ENCODE data around the gene IGLON5.

IGLON5 gene

DNA sequence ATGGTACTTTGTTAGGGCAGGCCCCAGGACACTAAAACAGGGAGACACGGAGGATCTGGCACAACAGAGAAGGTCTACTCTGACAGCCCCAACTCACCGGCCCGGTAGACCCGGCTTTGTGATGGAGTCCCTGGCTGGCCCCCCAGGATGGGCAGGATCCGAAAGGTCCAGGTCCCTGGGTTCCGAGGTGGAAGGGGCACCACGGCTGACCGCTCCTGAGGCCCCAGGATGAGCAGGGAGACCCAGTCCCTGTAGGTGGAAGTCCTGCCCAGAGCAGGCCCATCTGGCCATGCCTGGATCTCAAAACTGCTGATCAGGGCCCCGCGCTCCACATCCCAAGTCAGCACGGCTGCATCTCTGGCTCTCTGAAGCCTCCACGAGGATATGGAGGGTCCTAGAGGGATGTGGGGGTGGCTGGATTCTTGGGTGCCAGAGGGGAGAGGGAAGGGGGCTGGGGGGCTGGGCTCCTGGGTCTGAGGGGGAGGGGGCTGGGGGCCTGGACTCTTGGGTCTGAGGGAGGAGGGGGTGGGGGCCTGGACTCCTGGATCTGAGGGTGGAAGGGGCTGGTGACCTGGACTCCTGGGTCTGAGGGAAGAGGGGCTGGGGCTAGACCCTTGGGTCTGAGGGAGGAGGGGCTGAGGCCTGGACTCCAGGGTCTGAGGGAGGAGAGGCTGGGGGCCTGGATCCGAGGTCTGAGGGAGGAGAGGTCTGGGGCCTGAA lies 25.9 kb downstream of the IGLON5 start:
- DNase-seq (ENCODE audit: low read depth in 1 of 2, low spot score in 1 of 2), result no peak
- TF ChIP-seq JUND (IDR thresholded peaks at IDR 0.05; ENCODE audit: low read depth), result no peak
- in situ Hi-C loops (cut with HindIII; ENCODE audit: low pct_unique_long_range_greater_than_20kb, low sequenced_read_pairs), result no loop called here

DNA sequence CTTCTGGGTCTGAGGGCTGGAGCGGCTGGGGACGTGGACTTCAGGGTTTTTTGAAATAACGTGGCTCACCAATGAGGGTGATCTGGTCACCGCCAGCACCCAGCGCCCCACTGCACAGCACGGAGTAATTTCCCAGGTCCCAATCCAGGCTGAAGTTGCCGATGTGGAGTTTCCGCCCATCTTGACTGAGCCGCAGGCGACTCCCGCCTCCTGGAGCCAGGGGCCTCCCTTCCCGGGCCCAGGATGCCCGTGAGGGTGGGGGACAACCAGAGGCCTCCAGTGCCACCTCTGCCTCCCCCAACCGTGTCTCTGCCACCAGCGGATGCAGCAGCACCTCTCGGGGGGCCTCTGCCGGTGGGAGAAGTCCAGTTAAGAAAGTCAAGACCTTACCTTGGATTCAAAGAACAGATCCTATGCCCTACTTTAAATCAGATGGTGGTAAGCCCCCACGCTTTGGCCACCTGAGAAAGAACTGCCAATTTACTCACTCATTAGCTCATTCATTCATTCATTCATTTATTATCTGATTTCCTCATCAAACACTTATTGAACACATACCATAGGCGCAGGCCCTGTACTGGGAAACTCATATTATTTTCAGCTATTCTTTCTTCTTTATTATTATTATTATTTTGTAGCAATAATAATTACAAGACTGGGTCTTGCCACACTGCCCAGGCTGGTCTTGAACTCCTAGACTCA lies 26.6 kb downstream of the IGLON5 start:
- TF ChIP-seq JUND (IDR thresholded peaks at IDR 0.05; ENCODE audit: low read depth), result no peak
- in situ Hi-C loops (cut with HindIII; ENCODE audit: low pct_unique_long_range_greater_than_20kb, low sequenced_read_pairs), result no loop called here
- DNase-seq (ENCODE audit: low read depth in 1 of 2, low spot score in 1 of 2), result no peak

DNA sequence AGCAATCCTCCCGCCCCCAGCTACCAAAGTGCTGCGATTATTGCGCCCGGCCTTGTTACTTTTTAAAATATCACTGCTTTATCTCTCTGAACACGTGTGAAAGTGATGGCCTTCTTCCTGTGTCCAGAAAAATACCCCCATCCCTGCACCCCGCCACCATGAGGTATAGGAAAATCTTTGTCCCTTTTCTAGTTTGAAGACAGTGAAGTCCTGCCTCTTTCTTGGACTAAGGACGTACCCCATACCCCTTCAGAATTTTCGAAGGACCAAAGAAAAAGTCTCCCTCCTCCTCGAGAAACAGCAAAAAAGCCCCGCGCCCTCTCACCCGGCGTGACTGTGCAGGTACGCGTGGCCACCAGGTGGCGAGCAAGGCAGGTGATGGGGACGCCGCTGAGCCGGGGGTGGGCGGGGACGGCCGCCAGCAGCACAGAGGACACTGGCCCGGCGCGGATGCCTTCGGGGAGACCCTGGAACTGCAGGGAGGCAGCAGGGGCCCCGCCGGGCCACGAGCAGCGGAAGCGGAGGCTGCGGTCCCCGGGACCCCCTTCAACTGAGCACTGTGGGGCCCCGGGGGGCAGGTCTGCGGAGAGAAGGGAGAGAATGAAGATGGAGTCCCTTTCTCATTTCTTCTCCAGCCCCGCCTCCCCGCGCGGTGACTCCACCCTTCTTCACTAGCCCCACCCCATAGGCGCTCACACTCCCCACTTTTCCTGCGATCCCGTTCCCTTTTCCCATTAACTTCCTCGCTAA lies 27.3 kb downstream of the IGLON5 start:
- DNase-seq (ENCODE audit: low read depth in 1 of 2, low spot score in 1 of 2), result peak; percentile 76 to 83
- no peak for TF ChIP-seq JUND (IDR thresholded peaks at IDR 0.05; ENCODE audit: low read depth)
- in situ Hi-C loops (cut with HindIII; ENCODE audit: low pct_unique_long_range_greater_than_20kb, low sequenced_read_pairs), result no loop called here

DNA sequence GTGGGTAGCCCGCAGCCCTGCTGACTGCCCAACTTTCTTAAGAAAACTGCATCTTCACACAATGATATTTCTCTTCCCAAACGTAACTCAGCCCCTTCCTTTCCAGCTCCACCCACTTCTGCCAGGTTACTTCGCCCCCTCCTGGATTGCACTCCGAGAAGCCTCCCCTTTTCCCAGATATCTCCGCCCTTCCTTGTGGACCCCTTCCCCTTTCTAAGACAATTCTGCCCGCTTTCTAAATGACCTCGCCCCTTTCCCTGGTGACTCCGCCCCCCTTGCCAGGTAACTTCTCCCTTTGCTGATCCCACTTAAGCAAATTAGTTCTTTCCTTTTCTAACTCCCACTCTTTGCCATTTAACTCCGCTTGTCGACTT lies 27.9 kb downstream of the IGLON5 start:
- TF ChIP-seq JUND (IDR thresholded peaks at IDR 0.05; ENCODE audit: low read depth), result no peak
- in situ Hi-C loops (cut with HindIII; ENCODE audit: low pct_unique_long_range_greater_than_20kb, low sequenced_read_pairs), result no loop called here
- no peak for DNase-seq (ENCODE audit: low read depth in 1 of 2, low spot score in 1 of 2)

DNA sequence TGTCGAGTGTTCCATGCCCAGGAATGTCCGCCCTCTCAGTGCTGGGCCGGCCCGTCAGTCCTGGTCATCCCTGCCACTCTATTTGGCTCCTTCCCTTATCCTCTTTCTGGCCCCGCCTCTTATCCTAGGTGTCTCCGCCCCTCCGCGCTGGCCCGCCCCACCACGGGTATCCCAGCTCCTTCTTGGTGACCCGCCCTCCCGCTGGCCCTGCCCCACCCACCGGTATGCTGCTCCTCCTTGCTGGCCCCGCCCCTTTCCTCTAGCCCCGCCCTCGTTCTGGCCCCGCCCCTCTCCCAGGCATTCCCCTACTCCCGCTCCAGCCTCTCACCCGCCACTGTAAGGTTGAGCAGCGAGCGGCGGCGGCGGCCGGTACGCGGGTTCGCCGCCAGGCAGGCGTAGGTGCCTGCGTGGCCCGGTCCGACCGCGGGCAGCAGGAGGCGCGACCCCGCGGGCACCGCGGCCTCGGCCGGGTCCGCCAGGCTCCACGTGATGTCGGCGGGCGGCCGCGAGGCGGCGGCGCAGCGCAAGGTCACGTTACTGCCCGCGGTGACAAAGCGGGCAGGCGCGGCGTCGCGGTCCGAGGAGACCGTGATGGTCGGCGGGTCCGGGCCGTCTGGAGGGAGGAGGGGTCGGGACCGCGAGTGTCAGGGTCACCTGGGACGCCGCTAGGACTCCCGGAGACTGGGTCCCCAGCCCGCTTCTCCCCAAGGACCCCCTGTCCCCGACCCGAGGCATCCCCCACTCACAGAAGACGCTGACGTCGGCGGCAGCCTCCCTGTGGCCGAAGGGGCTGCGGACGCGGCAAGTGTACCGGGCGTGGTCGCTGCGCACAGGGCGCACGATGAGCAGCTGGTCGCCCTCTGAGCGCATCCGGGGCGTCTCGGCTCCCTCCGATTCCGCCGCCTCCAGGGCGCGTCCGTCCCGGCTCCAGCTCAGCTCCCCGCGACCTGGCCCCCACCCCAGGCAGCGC lies 28.5 kb downstream of the IGLON5 start:
- in situ Hi-C loops (cut with HindIII; ENCODE audit: low pct_unique_long_range_greater_than_20kb, low sequenced_read_pairs), result no loop called here
- TF ChIP-seq JUND (IDR thresholded peaks at IDR 0.05; ENCODE audit: low read depth), result no peak
- peak; percentile 92 to 97 for DNase-seq (ENCODE audit: low read depth in 1 of 2, low spot score in 1 of 2)

DNA sequence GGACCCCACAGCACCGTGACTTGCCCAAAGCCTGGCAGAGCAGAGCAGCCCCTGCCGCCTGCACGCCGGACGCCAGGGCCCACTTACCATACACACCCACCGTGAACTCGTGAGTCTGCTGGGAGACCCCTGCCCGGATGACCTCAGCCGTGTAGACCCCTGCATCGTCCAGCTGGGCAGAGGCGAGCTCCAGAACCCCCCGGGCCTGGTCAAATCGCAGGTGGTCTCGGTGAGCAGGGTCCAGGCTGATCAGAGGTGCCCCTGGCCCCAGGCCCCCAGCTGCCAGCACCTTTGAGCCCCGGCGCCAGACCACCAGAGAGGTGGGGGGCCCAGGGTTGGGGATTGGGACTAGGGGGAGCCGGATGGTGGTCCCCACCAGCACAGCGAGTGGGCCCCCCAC lies 29.6 kb downstream of the IGLON5 start:
- no peak for DNase-seq (ENCODE audit: low read depth in 1 of 2, low spot score in 1 of 2)
- TF ChIP-seq JUND (IDR thresholded peaks at IDR 0.05; ENCODE audit: low read depth), result no peak
- in situ Hi-C loops (cut with HindIII; ENCODE audit: low pct_unique_long_range_greater_than_20kb, low sequenced_read_pairs), result no loop called here

DNA sequence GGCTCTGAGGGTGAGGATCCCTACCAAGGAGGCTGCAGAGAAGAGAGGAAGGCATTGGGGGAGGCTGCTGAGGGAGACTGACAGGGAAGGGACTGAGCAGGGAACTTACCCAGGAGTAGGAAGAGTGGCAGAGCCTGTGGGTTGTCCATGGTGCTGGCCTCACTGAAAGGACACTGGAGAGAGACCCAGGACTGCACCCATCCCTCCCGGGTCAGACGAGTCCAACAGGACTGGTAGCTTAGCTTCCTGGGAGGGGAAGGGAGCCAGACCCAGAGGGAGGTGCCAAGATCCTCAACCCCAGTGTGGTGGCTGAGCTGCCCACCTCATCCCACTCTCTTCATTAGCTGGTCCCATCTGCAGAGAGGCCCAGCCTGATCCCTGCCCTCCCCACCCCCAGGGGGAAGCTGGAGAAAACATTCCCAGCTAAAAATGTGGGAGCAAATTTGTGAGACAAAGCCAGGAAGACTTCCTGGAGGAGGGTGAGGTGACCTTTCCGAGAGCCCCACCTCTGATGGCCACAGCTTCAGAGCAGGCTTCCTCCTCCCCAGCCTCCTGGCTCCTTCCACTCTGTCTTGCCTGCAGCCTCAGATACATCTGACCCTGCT lies 30.6 kb downstream of the IGLON5 start, which contains the start of gene VSIG10L:
TSS of gene VSIG10L (minus strand) at position 164 of the 605 bp plus-strand sequence. CDS start at position 149, 15 bp downstream.
- TF ChIP-seq JUND (IDR thresholded peaks at IDR 0.05; ENCODE audit: low read depth), result no peak
- in situ Hi-C loops (cut with HindIII; ENCODE audit: low pct_unique_long_range_greater_than_20kb, low sequenced_read_pairs), result no loop called here
- peak; percentile 39 to 86 for DNase-seq (ENCODE audit: low read depth in 1 of 2, low spot score in 1 of 2)

DNA sequence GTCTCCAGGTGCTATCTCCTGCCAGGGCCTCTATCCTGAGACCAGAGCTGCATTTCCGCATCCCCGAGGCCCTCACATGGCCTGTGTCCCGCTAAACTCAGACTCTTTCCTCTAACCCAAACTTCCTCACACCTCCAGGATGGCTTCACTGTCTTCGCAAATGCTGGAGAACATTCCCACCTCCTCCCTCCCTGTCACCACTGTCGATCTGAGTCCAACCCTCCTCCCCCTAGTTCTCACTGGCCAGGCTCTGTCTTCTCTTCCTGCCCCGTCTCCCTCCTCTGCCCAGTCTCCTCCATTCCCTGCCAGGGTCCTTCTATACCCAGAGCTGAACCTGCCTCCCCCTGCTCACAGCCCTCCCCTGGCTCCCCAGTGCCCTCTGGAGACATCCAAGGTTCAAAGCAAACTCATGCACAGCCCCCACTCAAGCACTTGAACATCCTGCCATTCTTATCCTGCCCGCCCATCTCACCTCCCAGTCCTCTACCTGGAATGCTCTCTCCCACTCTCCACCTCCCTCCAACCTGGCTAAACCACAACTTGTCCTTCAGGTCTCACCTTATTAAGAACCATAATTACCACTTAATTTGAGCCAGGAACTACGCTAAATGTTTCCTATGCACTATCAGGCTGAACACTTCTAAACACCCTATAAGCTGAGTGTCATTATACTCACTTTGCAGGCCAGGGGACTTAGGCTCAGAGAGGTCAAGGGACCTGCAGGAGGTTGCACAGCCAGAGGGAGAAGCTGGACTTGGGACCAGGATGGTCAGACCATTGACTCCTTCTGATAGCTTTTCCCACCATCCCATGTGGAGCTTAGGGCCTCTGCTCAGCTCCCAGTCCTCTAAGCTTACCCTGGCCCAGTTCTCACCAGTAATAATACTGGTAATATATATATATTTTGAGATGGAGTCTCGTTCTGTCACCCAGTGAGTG lies 31.5 kb downstream of the IGLON5 start:
- in situ Hi-C loops (cut with HindIII; ENCODE audit: low pct_unique_long_range_greater_than_20kb, low sequenced_read_pairs), result no loop called here
- TF ChIP-seq JUND (IDR thresholded peaks at IDR 0.05; ENCODE audit: low read depth), result no peak
- peak in 1 of 2 experiments; percentile 68 for DNase-seq (ENCODE audit: low read depth in 1 of 2, low spot score in 1 of 2)

DNA sequence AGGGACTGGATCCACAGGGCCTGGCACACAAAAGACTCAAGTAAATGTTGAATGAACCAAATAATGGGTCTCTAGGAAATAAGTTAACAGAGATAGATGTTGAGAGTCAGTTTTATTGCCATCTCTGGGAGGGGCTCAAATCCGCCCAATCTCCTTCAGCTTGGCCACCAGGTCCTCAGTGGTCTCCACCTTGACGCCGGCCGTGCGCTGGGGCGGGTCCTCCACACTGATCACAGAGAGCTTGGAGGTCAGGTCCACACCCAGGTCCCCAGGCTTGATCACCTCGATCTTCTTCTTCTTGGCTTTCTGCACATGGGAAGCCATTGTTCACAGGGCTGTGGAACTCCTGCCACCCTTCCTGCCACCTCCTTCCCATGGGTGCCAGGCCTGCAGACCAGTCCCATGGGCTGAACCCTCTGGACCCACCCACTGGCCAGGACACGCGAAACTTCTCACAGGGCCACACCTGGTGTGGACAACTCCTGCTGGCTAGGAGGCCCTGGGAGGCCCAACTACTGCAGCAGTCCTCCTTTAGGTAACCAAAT lies 33.7 kb downstream of the IGLON5 start:
- no peak for DNase-seq (ENCODE audit: low read depth in 1 of 2, low spot score in 1 of 2)
- no peak for TF ChIP-seq JUND (IDR thresholded peaks at IDR 0.05; ENCODE audit: low read depth)
- in situ Hi-C loops (cut with HindIII; ENCODE audit: low pct_unique_long_range_greater_than_20kb, low sequenced_read_pairs), result no loop called here

DNA sequence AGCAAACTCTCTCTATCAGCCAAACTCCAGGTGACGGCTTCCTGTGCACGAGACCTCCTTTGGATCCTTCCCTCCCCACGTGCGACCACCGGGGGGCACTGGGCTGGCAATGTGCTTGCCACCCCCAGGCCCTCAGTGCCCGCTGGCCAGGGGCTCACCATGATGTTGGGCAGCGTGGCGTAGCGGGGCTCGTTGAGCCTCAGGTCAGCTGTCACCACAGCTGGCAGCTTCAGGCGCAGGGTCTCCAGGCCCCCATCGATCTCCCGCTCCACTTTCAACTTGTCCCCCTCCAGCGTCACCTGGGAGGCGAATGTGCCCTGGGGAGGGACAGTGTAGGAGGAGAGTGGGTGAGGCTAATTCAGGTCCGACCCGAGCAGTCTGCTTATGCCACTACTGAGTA lies 35.3 kb downstream of the IGLON5 start:
- no peak for DNase-seq (ENCODE audit: low read depth in 1 of 2, low spot score in 1 of 2)
- in situ Hi-C loops (cut with HindIII; ENCODE audit: low pct_unique_long_range_greater_than_20kb, low sequenced_read_pairs), result no loop called here
- TF ChIP-seq JUND (IDR thresholded peaks at IDR 0.05; ENCODE audit: low read depth), result no peak

Measured in T47D (cell line).